ENCODE results near the gene SIKE1. TPM values are rescaled to one million over a fixed set of nuclear protein-coding genes. Genes with fewer than 3 reads are reported as not detected.

SIKE1 gene
- total RNA-seq, 1 experiment from 2014 or later = 41.9 TPM

DNA sequence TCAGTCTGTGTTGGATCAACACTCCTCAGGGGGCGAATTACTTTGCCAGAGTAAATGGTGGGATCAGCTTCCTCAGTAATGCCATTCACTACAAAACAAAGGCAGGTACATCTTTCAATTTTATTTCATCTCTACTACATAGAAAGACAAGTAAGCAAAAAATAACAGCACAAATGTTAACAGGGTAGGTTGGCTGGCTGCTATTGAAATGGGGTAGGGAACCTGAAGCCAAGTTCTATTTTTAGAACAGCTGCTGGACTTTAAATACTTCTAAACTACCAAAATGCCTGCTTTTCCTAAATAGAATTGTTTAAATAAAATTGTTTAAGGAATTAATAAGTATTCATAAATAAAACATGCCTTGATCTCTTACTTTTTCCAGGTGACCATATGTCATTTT, 56.6 kb downstream of the SIKE1 start:
- no peaks in the 10 kb centered on the region for H3K9me3 Mint-ChIP-seq (ENCODE audit: unreplicated experiment)
- no TSS peak for BruUV-seq (replicated peaks)
- H3K4me1 Mint-ChIP-seq (ENCODE audit: low read depth, unreplicated experiment) = no peaks in the 10 kb centered on the region
- TF ChIP-seq, protein P1, sequence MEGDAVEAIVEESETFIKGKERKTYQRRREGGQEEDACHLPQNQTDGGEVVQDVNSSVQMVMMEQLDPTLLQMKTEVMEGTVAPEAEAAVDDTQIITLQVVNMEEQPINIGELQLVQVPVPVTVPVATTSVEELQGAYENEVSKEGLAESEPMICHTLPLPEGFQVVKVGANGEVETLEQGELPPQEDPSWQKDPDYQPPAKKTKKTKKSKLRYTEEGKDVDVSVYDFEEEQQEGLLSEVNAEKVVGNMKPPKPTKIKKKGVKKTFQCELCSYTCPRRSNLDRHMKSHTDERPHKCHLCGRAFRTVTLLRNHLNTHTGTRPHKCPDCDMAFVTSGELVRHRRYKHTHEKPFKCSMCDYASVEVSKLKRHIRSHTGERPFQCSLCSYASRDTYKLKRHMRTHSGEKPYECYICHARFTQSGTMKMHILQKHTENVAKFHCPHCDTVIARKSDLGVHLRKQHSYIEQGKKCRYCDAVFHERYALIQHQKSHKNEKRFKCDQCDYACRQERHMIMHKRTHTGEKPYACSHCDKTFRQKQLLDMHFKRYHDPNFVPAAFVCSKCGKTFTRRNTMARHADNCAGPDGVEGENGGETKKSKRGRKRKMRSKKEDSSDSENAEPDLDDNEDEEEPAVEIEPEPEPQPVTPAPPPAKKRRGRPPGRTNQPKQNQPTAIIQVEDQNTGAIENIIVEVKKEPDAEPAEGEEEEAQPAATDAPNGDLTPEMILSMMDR (IDR thresholded peaks at IDR 0.05; ENCODE audit: insufficient read depth in 1 of 2, low read depth in 1 of 2, low read length in 1 of 2, severe bottlenecking in 1 of 2, unreplicated experiment in 1 of 2) = no peak
- no peaks in the 10 kb centered on the region for H3K4me1 ChIP-seq
- no peaks in the 10 kb centered on the region for H3K27me3 Mint-ChIP-seq (ENCODE audit: insufficient read depth, unreplicated experiment)
- POLR2A ChIA-PET = no interaction called here
- CTCF ChIA-PET = no interaction called here
- no peak overlapping the region for H3K4me3 Mint-ChIP-seq (ENCODE audit: unreplicated experiment)
- DNase-seq = no peak
- H3K27ac Mint-ChIP-seq (ENCODE audit: unreplicated experiment) = no peak overlapping the region
- H3K36me3 Mint-ChIP-seq (ENCODE audit: insufficient read depth, unreplicated experiment) = peaks cover 87% of the 10 kb centered on the region
- no peaks in the 10 kb centered on the region; the same call in 1 of the 2 replicates for H3K36me3 ChIP-seq (ENCODE audit: control insufficient read depth, insufficient read depth, low read length)
- no peaks in the 10 kb centered on the region for H3K9me3 ChIP-seq
- intact Hi-C loops (cut with micrococcal nuclease; ENCODE audit: unreplicated experiment) = no loop called here
- H3K4me3 ChIP-seq (ENCODE audit: low read depth, low read length) = no peak overlapping the region
- H3K27me3 ChIP-seq (replicated peaks; ENCODE audit: control insufficient read depth, insufficient read depth, low read length) = no peaks in the 10 kb centered on the region

DNA sequence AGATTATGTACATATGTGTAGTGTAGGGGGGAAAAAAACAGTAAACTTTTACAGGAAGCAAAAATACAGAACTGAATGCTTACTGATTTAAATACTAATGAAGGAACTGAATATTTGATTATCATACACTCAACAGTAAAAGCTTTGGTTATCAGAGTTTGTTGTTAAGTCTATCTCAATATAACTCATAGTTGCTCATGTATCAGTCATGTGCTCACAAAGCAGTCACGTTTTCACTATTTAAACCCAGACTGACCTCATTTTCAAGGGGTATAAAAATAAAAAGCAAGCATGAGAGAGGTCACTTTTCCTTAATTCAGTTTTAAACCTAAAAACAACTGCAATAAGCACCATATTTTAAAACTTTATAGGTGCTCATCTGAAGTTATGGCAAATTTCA, 57.0 kb downstream of the SIKE1 start:
- BruUV-seq (replicated peaks) = no TSS peak
- no peaks in the 10 kb centered on the region for H3K27me3 Mint-ChIP-seq (ENCODE audit: insufficient read depth, unreplicated experiment)
- no peak overlapping the region for H3K27ac Mint-ChIP-seq (ENCODE audit: unreplicated experiment)
- no peaks in the 10 kb centered on the region; the same call in 1 of the 2 replicates for H3K36me3 ChIP-seq (ENCODE audit: control insufficient read depth, insufficient read depth, low read length)
- intact Hi-C loops (cut with micrococcal nuclease; ENCODE audit: unreplicated experiment) = no loop called here
- no peak overlapping the region for H3K4me3 Mint-ChIP-seq (ENCODE audit: unreplicated experiment)
- TF ChIP-seq, protein P1 (IDR thresholded peaks at IDR 0.05; ENCODE audit: insufficient read depth in 1 of 2, low read depth in 1 of 2, low read length in 1 of 2, severe bottlenecking in 1 of 2, unreplicated experiment in 1 of 2) = no peak
- no peaks in the 10 kb centered on the region for H3K27me3 ChIP-seq (replicated peaks; ENCODE audit: control insufficient read depth, insufficient read depth, low read length)
- CTCF ChIA-PET = no interaction called here
- DNase-seq = no peak
- no peaks in the 10 kb centered on the region for H3K4me1 Mint-ChIP-seq (ENCODE audit: low read depth, unreplicated experiment)
- no peaks in the 10 kb centered on the region for H3K9me3 Mint-ChIP-seq (ENCODE audit: unreplicated experiment)
- POLR2A ChIA-PET = no interaction called here
- no peaks in the 10 kb centered on the region for H3K4me1 ChIP-seq
- H3K4me3 ChIP-seq (ENCODE audit: low read depth, low read length) = no peak overlapping the region
- H3K36me3 Mint-ChIP-seq (ENCODE audit: insufficient read depth, unreplicated experiment) = peaks cover 88% of the 10 kb centered on the region
- H3K9me3 ChIP-seq = no peaks in the 10 kb centered on the region

- no TSS peak for BruUV-seq (replicated peaks)
- ChIA-PET POLR2A (interaction anchor here (0.5 kb wide), 1 partner anchor 18 kb away, joined by 10 read pairs; no protein-coding TSS in a partner anchor), CTCF (interaction anchor here (1.0 kb wide), 1 partner anchor 332 kb away, joined by 3 read pairs; no protein-coding TSS in a partner anchor)
- Mint-ChIP-seq H3K4me1 (ENCODE audit: low read depth, unreplicated experiment) (no peaks in the 10 kb centered on the region), H3K36me3 (ENCODE audit: insufficient read depth, unreplicated experiment) (peaks cover 84% of the 10 kb centered on the region), H3K4me3 (ENCODE audit: unreplicated experiment) (no peak overlapping the region), H3K27ac (ENCODE audit: unreplicated experiment) (no peak overlapping the region), H3K27me3 (ENCODE audit: insufficient read depth, unreplicated experiment) (no peaks in the 10 kb centered on the region), H3K9me3 (ENCODE audit: unreplicated experiment) (no peaks in the 10 kb centered on the region)
- Histone ChIP-seq H3K4me3 (ENCODE audit: low read depth, low read length) (no peak overlapping the region), H3K9me3 (no peaks in the 10 kb centered on the region), H3K27me3 (replicated peaks; ENCODE audit: control insufficient read depth, insufficient read depth, low read length) (no peaks in the 10 kb centered on the region), H3K4me1 (peaks cover 2% of the 10 kb centered on the region; the same call in 1 of the 2 replicates), H3K36me3 (ENCODE audit: control insufficient read depth, insufficient read depth, low read length) (no peaks in the 10 kb centered on the region)
- TF ChIP-seq, protein P1 (IDR thresholded peaks at IDR 0.05; ENCODE audit: insufficient read depth in 1 of 2, low read depth in 1 of 2, low read length in 1 of 2, severe bottlenecking in 1 of 2, unreplicated experiment in 1 of 2) = no peak
- no peak for DNase-seq
- intact Hi-C loops (cut with micrococcal nuclease; ENCODE audit: unreplicated experiment) = no loop called here
Measured at GRCh38 chr1:114720492-114720891, 60.0 kb downstream of the SIKE1 start.

Other genes starting within 250 kb of the SIKE1 start
- gene BCAS2, start 199.1 kb downstream of the SIKE1 start, total RNA-seq (2022) = 29.8 and 30.1 TPM in 2 replicates
- gene DENND2C, start 110.6 kb downstream of the SIKE1 start, total RNA-seq (2022) = 1.1 TPM in 2 replicates
- gene AMPD1, start 85.1 kb downstream of the SIKE1 start, total RNA-seq (2022) = not detected in 2 replicates
- gene NRAS, start 63.9 kb downstream of the SIKE1 start, total RNA-seq (2022) = 38.2 and 39.9 TPM in 2 replicates
- 380 and 403 TPM in 2 replicates for gene CSDE1, start 22.7 kb downstream of the SIKE1 start, total RNA-seq (2022)
- not detected in 2 replicates for gene SYCP1, start 74.2 kb upstream of the SIKE1 start, total RNA-seq (2022)
- gene TSHB, start 249.1 kb upstream of the SIKE1 start, total RNA-seq (2022) = not detected in 2 replicates

Data from Caco-2 (cell line).